SK-N-SH (cell line): ENCODE data around the gene BRME1. TPM values are rescaled to one million over a fixed set of nuclear protein-coding genes. Genes with fewer than 3 reads are reported as not detected.

Experiments used
- CTCF ChIA-PET: fragments of 300-600, 350-600 bp; formaldehyde crosslinking; extraction: SDS; loops from one replicate; lab custom pipeline; 2021; lab: Yijun Ruan, JAX
- POLR2A ChIA-PET: fragments of 350-600 bp; sonication (Branson Sonifier 250); formaldehyde crosslinking; extraction: SDS; loops from one replicate; lab custom pipeline; 2020; ENCODE audit warnings: antibody characterized with exemption, inconsistent platforms; lab: Yijun Ruan, JAX
- DNase-seq: peaks from one replicate; pipeline ENCODE4 v3.0.0; 2012
- H2AFZ ChIP-seq: fragments of 200-600 bp; sonication (generic); 2 replicates; pipeline ENCODE4 v1.8.1; 2016; ENCODE audit warnings: antibody characterized with exemption, mild to moderate bottlenecking, low read depth
- H3F3A ChIP-seq: fragments of 200-600 bp; sonication (generic); replicated peaks from 2 replicates; pipeline ENCODE3; 2016; ENCODE audit warnings: antibody characterized with exemption, mild to moderate bottlenecking; ENCODE audit not compliant: insufficient read depth
- H3K27ac ChIP-seq, 2 experiments: fragments of 200-500 bp in 1 of 2; fragments of 200-600 bp in 1 of 2; sonication (Bioruptor generic) in 1 of 2; sonication (generic), shearing (Covaris generic) in 1 of 2; 2 replicates each; pipeline versions ENCODE4 v1.5.1 to v1.6.1; 2014 to 2016; ENCODE audit warnings: low read depth in 2 of 2, inconsistent platforms in 1 of 2, low read length in 1 of 2, mild to moderate bottlenecking in 1 of 2, mixed read lengths in 1 of 2
- H3K27me3 ChIP-seq: fragments of 200-600 bp; sonication (generic), shearing (Covaris generic); 2 replicates; pipeline ENCODE4 v1.6.1; 2016; ENCODE audit warnings: mixed run types; ENCODE audit not compliant: insufficient read depth
- H3K36me3 ChIP-seq, 2 experiments: fragments of 200-500 bp in 1 of 2; fragments of 200-600 bp in 1 of 2; sonication (Bioruptor generic) in 1 of 2; sonication (generic) in 1 of 2; replicated peaks in 1 of 2; 2 replicates each; pipeline versions ENCODE3 to v1.5.1; 2014 to 2016; ENCODE audit warnings: low read length in 1 of 2, mild to moderate bottlenecking in 1 of 2; ENCODE audit not compliant: insufficient read depth in 2 of 2, control insufficient read depth in 1 of 2
- H3K4me1 ChIP-seq, 2 experiments: fragments of 200-500 bp in 1 of 2; fragments of 200-600 bp in 1 of 2; sonication (Bioruptor generic) in 1 of 2; sonication (generic), shearing (Covaris generic) in 1 of 2; 2 replicates each; pipeline versions ENCODE4 v1.5.1 to v1.6.1; 2014 to 2016; ENCODE audit warnings: low read depth in 1 of 2, low read length in 1 of 2, mixed run types in 1 of 2; ENCODE audit not compliant: insufficient read depth in 2 of 2, control insufficient read depth in 1 of 2
- H3K4me2 ChIP-seq: fragments of 200-600 bp; sonication (generic), shearing (Covaris generic); 2 replicates; pipeline ENCODE4 v1.6.1; 2017; ENCODE audit warnings: mixed run types
- H3K4me3 ChIP-seq, 2 experiments: fragments of 200-500 bp in 1 of 2; fragments of 200-600 bp in 1 of 2; sonication (Bioruptor generic) in 1 of 2; sonication (generic), shearing (Covaris generic) in 1 of 2; 2 replicates each; pipeline versions ENCODE4 v1.5.1 to v1.8.1; 2014 to 2016; ENCODE audit warnings: low read depth in 2 of 2, inconsistent platforms in 1 of 2, low read length in 1 of 2, mild to moderate bottlenecking in 1 of 2, mixed read lengths in 1 of 2, moderate library complexity in 1 of 2
- H3K79me2 ChIP-seq: fragments of 200-600 bp; sonication (generic); 2 replicates; pipeline ENCODE4 v1.8.1; 2017; ENCODE audit warnings: mild to moderate bottlenecking; ENCODE audit not compliant: insufficient read depth
- H3K9ac ChIP-seq: fragments of 200-600 bp; sonication (generic); 2 replicates; pipeline ENCODE4 v1.6.1; 2017; ENCODE audit warnings: mixed run types
- H3K9me2 ChIP-seq: fragments of 200-600 bp; sonication (generic); 2 replicates; pipeline ENCODE4 v1.6.1; 2017; ENCODE audit warnings: mixed run types
- H3K9me3 ChIP-seq: fragments of 200-600 bp; sonication (generic); 2 replicates; pipeline ENCODE4 v1.6.1; 2017; ENCODE audit warnings: mixed run types, mild to moderate bottlenecking, moderate library complexity
- H4K20me1 ChIP-seq: fragments of 200-600 bp; sonication (generic); 2 replicates; pipeline ENCODE4 v1.6.1; 2017; ENCODE audit warnings: mild to moderate bottlenecking, mixed run types; ENCODE audit not compliant: insufficient read depth
- CHD2 ChIP-seq: fragments of 150-350 bp; IDR thresholded peaks from 2 replicates; pipeline ENCODE4 v1.6.1; 2018; ENCODE audit warnings: low read length; ENCODE audit not compliant: partially characterized antibody
- CTCF ChIP-seq: fragments of 200-600 bp; sonication (generic); IDR thresholded peaks from 2 replicates; pipeline ENCODE4 v1.6.1; 2017; ENCODE audit warnings: antibody characterized with exemption, mild to moderate bottlenecking, moderate library complexity
- FOSL2 ChIP-seq: IDR thresholded peaks from 2 replicates; pipeline ENCODE4 v1.4.0; 2012; ENCODE audit warnings: low read depth, mild to moderate bottlenecking, moderate library complexity, borderline replicate concordance
- FOXM1 ChIP-seq: IDR thresholded peaks from 2 replicates; pipeline ENCODE4 v1.4.0; 2012; ENCODE audit warnings: low read depth, mild to moderate bottlenecking
- MXI1 ChIP-seq: IDR thresholded peaks from 2 replicates; pipeline ENCODE4 v1.6.1; 2012; ENCODE audit warnings: mild to moderate bottlenecking, low read depth, low read length, improper control_type of control experiment
- PBX3 ChIP-seq: IDR thresholded peaks from 2 replicates; pipeline ENCODE4; 2012
- POLR2AphosphoS5 ChIP-seq: IDR thresholded peaks from 2 replicates; pipeline ENCODE4 v1.6.1; 2012; ENCODE audit warnings: low read depth, low read length
- RAD21 ChIP-seq: IDR thresholded peaks from 2 replicates; pipeline ENCODE4 v1.6.1; 2012; ENCODE audit warnings: mild to moderate bottlenecking, low read length
- RCOR1 ChIP-seq: fragments of 150-350 bp; IDR thresholded peaks from 2 replicates; pipeline ENCODE4 v1.6.1; 2017; ENCODE audit warnings: antibody characterized with exemption, low read length
- RFX5 ChIP-seq: IDR thresholded peaks from 2 replicates; pipeline ENCODE4 v1.6.1; 2012; ENCODE audit warnings: mild to moderate bottlenecking, improper control_type of control experiment, low read length
- TCF12 ChIP-seq: IDR thresholded peaks from 2 replicates; pipeline ENCODE4 v1.4.0; 2012
- WGBS: methylation state at CpG from one replicate; pipeline ENCODE4 v1.1.6; 2017; ENCODE audit warnings: low lambda C conversion rate; 5-methylcytosine and 5-hydroxymethylcytosine counted together
- polyA plus RNA-seq, 3 experiments: library from polyadenylated mRNA; depleted of rRNA; stranded (reverse); fragments of >200 nt; gene quantifications; 2 replicates each; pipeline ENCODE4 v1.2.3, GENCODE V29; 2012
- TF ChIP-seq, protein P1 (sequence below): IDR thresholded peaks from 2 replicates; pipeline ENCODE4 v1.6.1; 2012; ENCODE audit warnings: mild to moderate bottlenecking, low read depth, low read length, moderate library complexity

Gene BRME1
- polyA plus RNA-seq, 1 of the 3 experiments (the other 2 are of a cell fraction) = 1.5 TPM

GRCh38 chr19:13881692-13882418 is 24.1 kb downstream of the BRME1 start (continued):
- TF ChIP-seq, protein P1, sequence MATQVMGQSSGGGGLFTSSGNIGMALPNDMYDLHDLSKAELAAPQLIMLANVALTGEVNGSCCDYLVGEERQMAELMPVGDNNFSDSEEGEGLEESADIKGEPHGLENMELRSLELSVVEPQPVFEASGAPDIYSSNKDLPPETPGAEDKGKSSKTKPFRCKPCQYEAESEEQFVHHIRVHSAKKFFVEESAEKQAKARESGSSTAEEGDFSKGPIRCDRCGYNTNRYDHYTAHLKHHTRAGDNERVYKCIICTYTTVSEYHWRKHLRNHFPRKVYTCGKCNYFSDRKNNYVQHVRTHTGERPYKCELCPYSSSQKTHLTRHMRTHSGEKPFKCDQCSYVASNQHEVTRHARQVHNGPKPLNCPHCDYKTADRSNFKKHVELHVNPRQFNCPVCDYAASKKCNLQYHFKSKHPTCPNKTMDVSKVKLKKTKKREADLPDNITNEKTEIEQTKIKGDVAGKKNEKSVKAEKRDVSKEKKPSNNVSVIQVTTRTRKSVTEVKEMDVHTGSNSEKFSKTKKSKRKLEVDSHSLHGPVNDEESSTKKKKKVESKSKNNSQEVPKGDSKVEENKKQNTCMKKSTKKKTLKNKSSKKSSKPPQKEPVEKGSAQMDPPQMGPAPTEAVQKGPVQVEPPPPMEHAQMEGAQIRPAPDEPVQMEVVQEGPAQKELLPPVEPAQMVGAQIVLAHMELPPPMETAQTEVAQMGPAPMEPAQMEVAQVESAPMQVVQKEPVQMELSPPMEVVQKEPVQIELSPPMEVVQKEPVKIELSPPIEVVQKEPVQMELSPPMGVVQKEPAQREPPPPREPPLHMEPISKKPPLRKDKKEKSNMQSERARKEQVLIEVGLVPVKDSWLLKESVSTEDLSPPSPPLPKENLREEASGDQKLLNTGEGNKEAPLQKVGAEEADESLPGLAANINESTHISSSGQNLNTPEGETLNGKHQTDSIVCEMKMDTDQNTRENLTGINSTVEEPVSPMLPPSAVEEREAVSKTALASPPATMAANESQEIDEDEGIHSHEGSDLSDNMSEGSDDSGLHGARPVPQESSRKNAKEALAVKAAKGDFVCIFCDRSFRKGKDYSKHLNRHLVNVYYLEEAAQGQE = no peak
- TF ChIP-seq FOXM1 = no peak

GRCh38 chr19:13881251-13881691 is 24.6 kb downstream of the BRME1 start:
- CTCF ChIA-PET = interaction anchor here (0.7 to 13.8 kb wide), 26 partner anchors 7 to 211 kb away, joined by 3 to 146 read pairs (median 8); partner anchors contain the start of genes IL27RA, MISP3, PALM3 and PODNL1
- no peaks in the 10 kb centered on the region for H3K79me2 ChIP-seq
- no peaks in the 10 kb centered on the region for H3K36me3 ChIP-seq
- no peaks in the 10 kb centered on the region for H3K9me2 ChIP-seq
- no peaks in the 10 kb centered on the region for H3K9me3 ChIP-seq
- DNase-seq = peak; percentile 71
- 60% methylated on average over 9 of the region's 12 CpGs for WGBS
- POLR2A ChIA-PET = interaction anchor here (0.6 to 1.6 kb wide), 2 partner anchors 168 to 192 kb away, joined by 3 to 6 read pairs; no protein-coding TSS in a partner anchor
- no peak overlapping the region for H3K27ac ChIP-seq
- no peak overlapping the region for H3K9ac ChIP-seq
- H3F3A ChIP-seq = no peaks in the 10 kb centered on the region
- H4K20me1 ChIP-seq = no peaks in the 10 kb centered on the region
- TF ChIP-seq RFX5 (no peak), RCOR1 (peak; percentile 44; the same call in 1 of the 2 replicates)
- no peak overlapping the region for H3K4me3 ChIP-seq
- no peak overlapping the region for H3K4me2 ChIP-seq
- peaks cover 7 to 23% of the 10 kb centered on the region in 2 experiments; a peak in 3 of 4 replicates for H3K4me1 ChIP-seq
- no peaks in the 10 kb centered on the region for H3K27me3 ChIP-seq
- H2AFZ ChIP-seq = peak overlapping the region; percentile 42; the same call in 1 of the 2 replicates

DNA sequence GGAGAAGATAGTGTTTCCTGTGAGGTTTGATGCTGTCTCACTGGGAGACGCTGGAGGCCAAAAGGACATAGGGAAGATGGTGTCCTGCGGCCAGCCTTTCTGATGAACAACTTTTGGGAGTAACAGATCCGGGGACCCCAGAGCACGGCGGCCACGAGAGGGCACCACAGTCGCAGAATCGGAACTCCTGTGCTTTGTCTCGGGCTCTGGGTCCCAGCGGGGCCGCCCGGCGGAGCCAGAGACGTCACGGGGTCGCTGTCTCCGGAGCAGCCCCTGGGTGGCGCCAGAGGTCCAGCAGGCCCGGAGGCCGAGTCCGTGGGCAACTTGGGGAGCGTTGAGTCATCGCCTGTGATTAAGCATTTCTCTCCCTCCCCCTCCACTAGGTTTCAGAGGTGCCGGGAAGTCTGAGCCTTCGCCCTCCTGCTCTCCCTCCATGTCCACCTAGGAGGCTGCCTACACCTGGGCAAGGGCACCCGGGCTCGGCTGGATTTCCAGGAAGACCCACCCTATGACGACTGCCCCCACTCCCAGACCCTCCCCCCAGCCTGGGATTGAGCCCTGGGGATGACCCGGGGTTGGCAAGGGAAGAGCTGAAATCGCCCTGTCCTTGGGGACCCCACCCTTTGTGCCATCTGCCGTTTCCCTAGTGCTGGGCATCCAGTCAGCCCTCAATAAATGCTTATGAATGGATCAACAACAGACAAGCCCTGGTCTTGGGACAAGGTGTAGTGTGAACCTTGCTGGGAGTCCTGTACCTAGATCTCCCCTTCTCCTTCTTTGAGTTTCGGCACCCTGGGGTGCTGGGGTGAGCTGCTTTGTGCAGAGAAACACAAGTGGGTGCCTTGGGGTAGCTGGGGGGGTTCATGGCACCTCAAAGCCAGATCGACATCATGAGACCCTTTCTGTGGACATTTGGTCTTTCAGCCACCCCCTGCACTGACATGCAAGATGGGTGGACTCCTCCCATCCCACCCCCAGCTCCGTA is 25.6 kb downstream of the BRME1 start:
- WGBS = 15% methylated on average over 14 of the region's 34 CpGs
- Histone ChIP-seq H3K79me2 (no peaks in the 10 kb centered on the region), H3K9me2 (no peaks in the 10 kb centered on the region), H3K36me3 (no peaks in the 10 kb centered on the region), H3K27ac (peak overlapping the region; percentile 56 to 58; a peak in 3 of 4 replicates), H3K27me3 (no peaks in the 10 kb centered on the region), H2AFZ (peak overlapping the region; percentile 86), H3K4me3 (peak overlapping the region; percentile 30 to 48; a peak in 3 of 4 replicates), H4K20me1 (no peaks in the 10 kb centered on the region), H3K4me2 (peak overlapping the region; percentile 77), H3K9me3 (no peaks in the 10 kb centered on the region), H3K4me1 (peaks cover 7 to 22% of the 10 kb centered on the region in 2 experiments; a peak in 3 of 4 replicates), H3K9ac (peak overlapping the region; percentile 65), H3F3A (no peaks in the 10 kb centered on the region)
- CTCF ChIA-PET = interaction anchor here (0.6 to 13.8 kb wide), 53 partner anchors 9 to 259 kb away, joined by 3 to 146 read pairs (median 5); partner anchors contain the start of genes ASF1B, BRME1, CC2D1A and IL27RA
- DNase-seq = peak; percentile 98
- POLR2A ChIA-PET = interaction anchor here (1.6 kb wide), 1 partner anchor 193 kb away, joined by 6 read pairs; no protein-coding TSS in a partner anchor
- TF ChIP-seq MXI1 (peak; percentile 44; the same call in 1 of the 2 replicates), POLR2AphosphoS5 (peak; percentile 47; the same call in 1 of the 2 replicates), CHD2 (peak; percentile 44), PBX3 (peak; percentile 40), CTCF (peak; percentile 98), FOSL2 (peak; percentile 97), FOXM1 (no peak), TCF12 (peak; percentile 56; the same call in 1 of the 2 replicates), RCOR1 (peak; percentile 65), RAD21 (peak; percentile 97)
